SU-DHL-6 (cell line): Measurements from ENCODE around the gene EPB41L4B.

ENCODE experiments used
- H2AFZ ChIP-seq: fragments of 200-600 bp; sonication (generic); 2 replicates; pipeline ENCODE4 v1.6.1; 2014; ENCODE audit warnings: low read depth, mild to moderate bottlenecking, moderate library complexity, mixed read lengths, antibody characterized with exemption, low read length; ENCODE audit not compliant: severe bottlenecking
- H3F3A ChIP-seq: fragments of 200-600 bp; shearing (Covaris generic); 2 replicates; pipeline ENCODE4 v1.6.0; 2016; ENCODE audit warnings: antibody characterized with exemption, mild to moderate bottlenecking; ENCODE audit not compliant: insufficient read depth
- H3K27ac ChIP-seq: fragments of 200-600 bp; sonication (generic); 2 replicates; pipeline ENCODE4 v1.5.1; 2016; ENCODE audit warnings: low read depth, mild to moderate bottlenecking, low read length, moderate library complexity, mixed read lengths
- H3K27me3 ChIP-seq: fragments of 200-600 bp; sonication (generic), shearing (Covaris generic); 2 replicates; pipeline ENCODE4 v1.6.0; 2014; ENCODE audit warnings: mild to moderate bottlenecking, low read length
- H3K36me3 ChIP-seq: fragments of 200-600 bp; sonication (generic); 2 replicates; pipeline ENCODE4 v1.6.1; 2014; ENCODE audit warnings: mild to moderate bottlenecking, low read length, mixed read lengths
- H3K4me2 ChIP-seq: fragments of 300-600, 200-600 bp; shearing (Covaris generic), sonication (generic); 2 replicates; pipeline ENCODE4 v1.6.0; 2014; ENCODE audit warnings: low read length, low read depth, mild to moderate bottlenecking; ENCODE audit not compliant: poor library complexity, severe bottlenecking
- H3K4me3 ChIP-seq: fragments of 200-600 bp; sonication (generic); 2 replicates; pipeline ENCODE4 v1.5.1; 2014; ENCODE audit warnings: antibody characterized with exemption, low read length, mild to moderate bottlenecking, mixed read lengths; ENCODE audit not compliant: insufficient read depth, poor library complexity, severe bottlenecking
- H3K79me2 ChIP-seq: fragments of 200-600 bp; sonication (generic); 2 replicates; pipeline ENCODE4 v1.6.1; 2014; ENCODE audit warnings: mild to moderate bottlenecking, low read length, moderate library complexity; ENCODE audit not compliant: insufficient read depth
- H3K9ac ChIP-seq: fragments of 200-600 bp; sonication (generic); 2 replicates; pipeline ENCODE4 v1.7.0; 2014; ENCODE audit warnings: mild to moderate bottlenecking, low read length
- H3K9me2 ChIP-seq: fragments of 200-600 bp; sonication (generic); replicated peaks from 2 replicates; pipeline ENCODE4 v1.6.1; 2014; ENCODE audit warnings: low read length; ENCODE audit not compliant: insufficient read depth
- H3K9me3 ChIP-seq: fragments of 200-600 bp; sonication (generic); 2 replicates; pipeline ENCODE4 v1.6.1; 2014; ENCODE audit warnings: low read length, mixed read lengths; ENCODE audit not compliant: insufficient read depth
- H4K20me1 ChIP-seq: fragments of 200-600 bp; sonication (generic); 2 replicates; pipeline ENCODE4 v1.6.1; 2014; ENCODE audit warnings: low read depth, mild to moderate bottlenecking, antibody characterized with exemption, low read length, moderate library complexity, mixed read lengths
- CTCF ChIP-seq: fragments of 200-600 bp; sonication (generic); IDR thresholded peaks from one replicate; pipeline ENCODE4 v1.5.1; 2017; ENCODE audit warnings: antibody characterized with exemption, mild to moderate bottlenecking, low read length, moderate library complexity; ENCODE audit not compliant: insufficient read depth, poor library complexity, severe bottlenecking
- EZH2phosphoT487 ChIP-seq: fragments of 200-600 bp; sonication (generic), shearing (Covaris generic); conservative IDR thresholded peaks from 2 replicates; pipeline ENCODE4 v1.6.1; 2018; ENCODE audit warnings: mild to moderate bottlenecking, antibody characterized with exemption, low read length, moderate library complexity, mixed read lengths

EPB41L4B gene

DNA sequence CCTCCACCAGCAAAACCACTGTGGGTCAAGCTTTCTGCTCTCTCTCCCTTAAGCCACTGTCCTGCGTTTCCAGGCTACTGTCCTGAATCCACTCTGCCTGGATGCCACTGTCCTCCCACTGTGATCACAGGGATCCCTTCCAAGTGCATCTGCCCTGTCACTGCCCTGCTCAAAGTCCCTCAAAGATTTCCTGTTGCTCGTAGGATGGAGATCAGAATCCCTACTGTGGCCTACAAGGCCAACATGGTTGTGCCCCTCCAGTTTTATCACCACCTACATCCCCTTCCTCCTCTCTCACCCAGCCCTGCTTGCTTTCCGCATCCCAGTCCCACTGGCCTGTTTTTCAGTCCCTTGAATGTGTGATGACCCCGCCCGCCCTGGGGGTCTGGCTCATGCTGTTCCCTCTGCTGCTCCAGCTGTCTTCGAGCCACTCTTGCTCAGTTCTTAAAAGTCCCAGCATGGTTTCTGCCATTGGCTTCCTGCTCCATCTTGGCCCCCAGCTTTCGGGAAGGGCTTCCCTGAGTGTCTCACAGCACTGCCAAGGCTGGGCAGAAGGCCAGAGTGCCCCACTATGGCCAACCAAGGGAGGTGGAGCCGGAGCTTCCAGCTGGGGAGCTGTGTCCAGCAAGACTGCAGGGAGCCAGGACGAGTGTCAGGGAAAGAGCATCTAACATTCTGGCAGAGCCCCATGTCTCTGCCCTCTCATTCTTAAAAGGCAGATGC is 140.9 kb downstream of the EPB41L4B start:
- H4K20me1 ChIP-seq = no peaks in the 10 kb centered on the region
- no peaks in the 10 kb centered on the region for H3K9me2 ChIP-seq
- H2AFZ ChIP-seq = no peak overlapping the region
- H3K4me3 ChIP-seq = no peak overlapping the region
- no peaks in the 10 kb centered on the region for H3K9me3 ChIP-seq
- no peaks in the 10 kb centered on the region for H3K36me3 ChIP-seq
- H3K27me3 ChIP-seq = no peaks in the 10 kb centered on the region
- no peak overlapping the region for H3K4me2 ChIP-seq
- no peak overlapping the region for H3K27ac ChIP-seq
- no peak overlapping the region for H3K9ac ChIP-seq
- TF ChIP-seq EZH2phosphoT487 (no peak), CTCF (no peak)
- H3K79me2 ChIP-seq = no peaks in the 10 kb centered on the region
- no peaks in the 10 kb centered on the region for H3F3A ChIP-seq

GRCh38 chr9:109176963-109177362 is 143.9 kb downstream of the EPB41L4B start:
- H3F3A ChIP-seq = no peaks in the 10 kb centered on the region

DNA sequence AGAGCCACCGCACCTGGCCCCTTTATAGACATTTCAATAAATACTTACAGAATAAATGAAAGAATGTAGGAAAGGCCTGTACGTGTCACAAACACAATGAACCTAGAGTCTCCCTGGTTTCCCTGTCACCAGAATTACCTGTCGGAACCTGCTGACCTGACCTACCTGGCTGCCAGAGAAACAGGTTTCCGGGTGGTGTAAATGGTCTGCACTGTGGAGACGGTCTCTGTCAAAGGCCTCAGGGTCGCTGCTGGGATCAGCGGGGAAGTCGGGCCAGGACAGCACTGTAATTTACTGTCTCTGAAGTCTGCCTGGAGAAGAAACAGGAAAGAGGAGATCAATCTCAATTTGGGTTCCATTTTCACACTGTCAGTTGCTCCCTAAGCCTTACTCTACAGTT is 144.5 kb downstream of the EPB41L4B start:
- no peaks in the 10 kb centered on the region for H3K9me3 ChIP-seq
- no peaks in the 10 kb centered on the region for H3K79me2 ChIP-seq
- no peaks in the 10 kb centered on the region for H3F3A ChIP-seq
- no peaks in the 10 kb centered on the region for H3K27me3 ChIP-seq
- H3K4me3 ChIP-seq = no peak overlapping the region
- no peaks in the 10 kb centered on the region for H3K9me2 ChIP-seq
- H4K20me1 ChIP-seq = no peaks in the 10 kb centered on the region
- TF ChIP-seq CTCF (no peak), EZH2phosphoT487 (no peak)
- no peaks in the 10 kb centered on the region for H3K36me3 ChIP-seq
- no peak overlapping the region for H3K27ac ChIP-seq
- H3K9ac ChIP-seq = no peak overlapping the region
- no peak overlapping the region for H3K4me2 ChIP-seq
- no peak overlapping the region for H2AFZ ChIP-seq

More at GRCh38 chr9:109176963-109177362, 143.9 kb downstream of the EPB41L4B start:
- Histone ChIP-seq H2AFZ (no peak overlapping the region), H3K9ac (no peak overlapping the region), H3K79me2 (no peaks in the 10 kb centered on the region), H3K27me3 (no peaks in the 10 kb centered on the region), H3K4me2 (no peak overlapping the region), H3K36me3 (no peaks in the 10 kb centered on the region), H3K4me3 (no peak overlapping the region), H3K27ac (no peak overlapping the region), H4K20me1 (no peaks in the 10 kb centered on the region), H3K9me3 (no peaks in the 10 kb centered on the region), H3K9me2 (no peaks in the 10 kb centered on the region)
- TF ChIP-seq EZH2phosphoT487 (no peak), CTCF (no peak)
